ENCODE data around the gene TEKT5.

GRCh38 chr16:10611825-10612342 is 82.8 kb downstream of the TEKT5 start:
- TF ChIP-seq, protein P1, sequence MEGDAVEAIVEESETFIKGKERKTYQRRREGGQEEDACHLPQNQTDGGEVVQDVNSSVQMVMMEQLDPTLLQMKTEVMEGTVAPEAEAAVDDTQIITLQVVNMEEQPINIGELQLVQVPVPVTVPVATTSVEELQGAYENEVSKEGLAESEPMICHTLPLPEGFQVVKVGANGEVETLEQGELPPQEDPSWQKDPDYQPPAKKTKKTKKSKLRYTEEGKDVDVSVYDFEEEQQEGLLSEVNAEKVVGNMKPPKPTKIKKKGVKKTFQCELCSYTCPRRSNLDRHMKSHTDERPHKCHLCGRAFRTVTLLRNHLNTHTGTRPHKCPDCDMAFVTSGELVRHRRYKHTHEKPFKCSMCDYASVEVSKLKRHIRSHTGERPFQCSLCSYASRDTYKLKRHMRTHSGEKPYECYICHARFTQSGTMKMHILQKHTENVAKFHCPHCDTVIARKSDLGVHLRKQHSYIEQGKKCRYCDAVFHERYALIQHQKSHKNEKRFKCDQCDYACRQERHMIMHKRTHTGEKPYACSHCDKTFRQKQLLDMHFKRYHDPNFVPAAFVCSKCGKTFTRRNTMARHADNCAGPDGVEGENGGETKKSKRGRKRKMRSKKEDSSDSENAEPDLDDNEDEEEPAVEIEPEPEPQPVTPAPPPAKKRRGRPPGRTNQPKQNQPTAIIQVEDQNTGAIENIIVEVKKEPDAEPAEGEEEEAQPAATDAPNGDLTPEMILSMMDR (IDR thresholded peaks at IDR 0.05): no peak
- TF ChIP-seq POLR2A (IDR thresholded peaks at IDR 0.05): no peak
